ENCODE data around the gene ZNF746. TPM values are rescaled to one million over a fixed set of nuclear protein-coding genes. Genes with fewer than 3 reads are reported as not detected.

The ZNF746 gene
- total and polyA plus RNA-seq, 9 of the 15 experiments (the other 6 are each of a cell fraction or from before 2014, with no cell fraction given) = 1.7 to 31.6 (median 13.3) TPM

GRCh38 chr7:149459540-149460452 lies 37.8 kb downstream of the ZNF746 start:
- Histone ChIP-seq H3K36me3 (ENCODE audit: control insufficient read depth, insufficient read depth, low read length) (peaks cover 31% of the 10 kb centered on the region; the same call in 2 of the 3 replicates), H3K27ac (ENCODE audit: extremely low read depth, low read depth, low read length) (peak overlapping the region; percentile 66; the same call in 2 of the 3 replicates), H3K9ac (ENCODE audit: insufficient read depth in 1 of 2, low read depth in 2 of 2, low read length in 2 of 2) (peak overlapping the region; percentile 62 to 95), H3K4me2 (ENCODE audit: insufficient read depth, low read length) (peak overlapping the region; percentile 76), H3K79me2 (ENCODE audit: control insufficient read depth, insufficient read depth, low read length) (peaks cover 28% of the 10 kb centered on the region), H3K9me3 (replicated peaks; ENCODE audit: control insufficient read depth, insufficient read depth, low read depth, low read length) (no peaks in the 10 kb centered on the region), H3K4me3 (peak overlapping the region; percentile 64), H2AFZ (ENCODE audit: low read depth, low read length) (peak overlapping the region; percentile 77), H4K20me1 (replicated peaks; ENCODE audit: control insufficient read depth, insufficient read depth, low read length) (no peaks in the 10 kb centered on the region), H3K4me1 (replicated peaks in 1 of 2; ENCODE audit: control insufficient read depth in 2 of 2, insufficient read depth in 2 of 2, low read length in 2 of 2) (peaks cover 17 to 20% of the 10 kb centered on the region in 2 experiments), H3K9me1 (ENCODE audit: control insufficient read depth, insufficient read depth, low read length) (no peaks in the 10 kb centered on the region), H3K27me3 (ENCODE audit: control insufficient read depth in 2 of 2, insufficient read depth in 2 of 2, low read length in 2 of 2) (peaks cover 1 to 4% of the 10 kb centered on the region in 2 experiments; a peak in 1 of 5 replicates)
- no TSS peak for BruUV-seq (replicated peaks)
- FAIRE-seq (no peak), ATAC-seq (peak; percentile 28), DNase-seq (ENCODE audit: extremely low read depth in 1 of 4, low spot score in 3 of 4) (peak; percentile 50 to 89 (median 84))
- in situ Hi-C loops (cut with MboI) = no loop called here
- CTCF ChIA-PET (ENCODE audit: low intra/inter-chr PET ratio) = interaction anchor here (0.5 kb wide), 1 partner anchor 9 kb away, joined by 3 read pairs; no protein-coding TSS in a partner anchor
- WGBS (ENCODE audit: insufficient coverage, low coverage, missing lambda C conversion rate) = 1% methylated on average over 91 of the region's 145 CpGs
- POLR2A ChIA-PET = interaction anchor here (0.6 to 3.6 kb wide), 9 partner anchors 15 to 176 kb away, joined by 3 to 28 read pairs (median 3); no protein-coding TSS in a partner anchor
- intact Hi-C loops (cut with micrococcal nuclease) = loop anchor here (1.0 to 2.0 kb wide), 2 partner anchors 37 kb away; no protein-coding TSS in a partner anchor
- TF ChIP-seq SPI1 (IDR thresholded peaks at IDR 0.05; ENCODE audit: borderline replicate concordance, low read depth, low read length) = no peak
- peak; percentile 70 for TF ChIP-seq RBBP5 (IDR thresholded peaks at IDR 0.05; ENCODE audit: borderline replicate concordance, insufficient read depth, low read length, poor library complexity, severe bottlenecking)
- TF ChIP-seq ZBTB33 (CRISPR knock-in tag; IDR thresholded peaks at IDR 0.05) = 0 out of 2 replicates have a peak, but pooled peaks have one; percentile 20
- TF ChIP-seq SMARCB1 (IDR thresholded peaks at IDR 0.05; ENCODE audit: insufficient read length, low read depth) = no peak
- TF ChIP-seq CTBP1 (IDR thresholded peaks at IDR 0.05; ENCODE audit: borderline replicate concordance) = peak; percentile 76
- TF ChIP-seq BHLHE40 (IDR thresholded peaks at IDR 0.05; ENCODE audit: low read length) = peak; percentile 47; the same call in 1 of the 2 replicates
- TF ChIP-seq ZNF668 (CRISPR knock-in tag; IDR thresholded peaks at IDR 0.05) = no peak
- TF ChIP-seq NR3C1 (CRISPR knock-in tag; IDR thresholded peaks at IDR 0.05) = 0 out of 2 replicates have a peak, but pooled peaks have one; percentile 36
- TF ChIP-seq NEUROD1 (IDR thresholded peaks at IDR 0.05; ENCODE audit: borderline replicate concordance, low read depth, low read length, partially characterized antibody) = no peak
- peak; percentile 38; the same call in 1 of the 2 replicates for TF ChIP-seq RB1 (IDR thresholded peaks at IDR 0.05; ENCODE audit: low read depth)
- TF ChIP-seq SAP30 (IDR thresholded peaks at IDR 0.05; ENCODE audit: borderline replicate concordance, insufficient read depth, low read depth, low read length, poor library complexity, severe bottlenecking) = peak; percentile 12
- TF ChIP-seq TARDBP (IDR thresholded peaks at IDR 0.05) = no peak
- TF ChIP-seq RBM25 (IDR thresholded peaks at IDR 0.05; ENCODE audit: low read depth, low read length, severe bottlenecking) = peak; percentile 95
- no peak for TF ChIP-seq JUN (IDR thresholded peaks at IDR 0.05; ENCODE audit: borderline replicate concordance, low read depth, low read length)
- 0 out of 2 replicates have a peak, but pooled peaks have one; percentile 29 for TF ChIP-seq JUN (CRISPR knock-in tag; IDR thresholded peaks at IDR 0.05; ENCODE audit: borderline replicate concordance)
- no peak for TF ChIP-seq E2F1 (CRISPR knock-in tag; IDR thresholded peaks at IDR 0.05)

Data from K562 (cell line).